ENCODE data around the gene PDE12.
"Not testable (repeated sequence)": the region's sequence is repeated elsewhere in the genome, so short reads cannot be mapped to it uniquely, and the experiment has no call there.

The PDE12 gene

GRCh38 chr3:57587905-57588304, 31.8 kb downstream of the PDE12 start:
- DNase-seq (ENCODE audit: low read depth): no peak

GRCh38 chr3:57592306-57592705, 36.2 kb downstream of the PDE12 start:
- no peak for DNase-seq (ENCODE audit: low read depth)

- DNase-seq (ENCODE audit: low read depth): no peak
These were observed 38.1 kb downstream of the PDE12 start for GRCh38 chr3:57594144-57594543.

GRCh38 chr3:57594576-57594975, 38.5 kb downstream of the PDE12 start:
- DNase-seq (ENCODE audit: low read depth): no peak

GRCh38 chr3:57596495-57597126, 40.5 kb downstream of the PDE12 start:
- DNase-seq (ENCODE audit: low read depth): peak; percentile 69

- peak; percentile 98 for DNase-seq (ENCODE audit: low read depth)
These were observed 41.3 kb downstream of the PDE12 start, which contains the start of gene ARF4 for GRCh38 chr3:57597127-57597923. Gene ARF4, minus strand, starts transcription at chr3:57597344. Its CDS starts 204 bp downstream, at chr3:57597140.

GRCh38 chr3:57598765-57599360, 42.8 kb downstream of the PDE12 start:
- peak; percentile 30 for DNase-seq (ENCODE audit: low read depth)

GRCh38 chr3:57600195-57600594, 44.1 kb downstream of the PDE12 start:
- DNase-seq (ENCODE audit: low read depth): no peak

- DNase-seq (ENCODE audit: low read depth): no peak
These were observed 48.9 kb downstream of the PDE12 start for GRCh38 chr3:57604971-57605370.

- DNase-seq (ENCODE audit: low read depth): no peak
These were observed 49.6 kb downstream of the PDE12 start for GRCh38 chr3:57605683-57606082.

GRCh38 chr3:57611870-57612269, 55.8 kb downstream of the PDE12 start:
- DNase-seq (ENCODE audit: low read depth): not testable (repeated sequence)

GRCh38 chr3:57616233-57616632, 60.2 kb downstream of the PDE12 start:
- DNase-seq (ENCODE audit: low read depth): no peak
